ENCODE measurements around the gene KAZN. TPM values are rescaled to one million over a fixed set of nuclear protein-coding genes. Genes with fewer than 3 reads are reported as not detected.

Gene KAZN
- total and polyA plus RNA-seq, 8 donors, result 11.1 to 37.5 (median 30.2) TPM

GRCh38 chr1:14848625-14849024 lies 250.1 kb downstream of the KAZN start:
- Histone ChIP-seq H3K27ac (no peak overlapping the region), H3K4me3 (no peak overlapping the region), H3K36me3 (no peaks in the 10 kb centered on the region), H3K4me1 (no peaks in the 10 kb centered on the region), H3K27me3 (no peaks in the 10 kb centered on the region), H3K9me3 (no peaks in the 10 kb centered on the region)
- ATAC-seq (no peak), DNase-seq (no peak)
- TF ChIP-seq CTCF (IDR thresholded peaks at IDR 0.05), result no peak
- intact Hi-C loops (cut with DNase I), result no loop called here

- Histone ChIP-seq H3K4me1 (no peaks in the 10 kb centered on the region), H3K27ac (no peak overlapping the region), H3K36me3 (no peaks in the 10 kb centered on the region), H3K27me3 (no peaks in the 10 kb centered on the region), H3K9me3 (no peaks in the 10 kb centered on the region), H3K4me3 (no peak overlapping the region)
- intact Hi-C loops (cut with DNase I), result no loop called here
- ATAC-seq, result no peak
- DNase-seq, result no peak
- no peak for TF ChIP-seq CTCF (IDR thresholded peaks at IDR 0.05)
Observed at GRCh38 chr1:14849038-14849437, 250.6 kb downstream of the KAZN start.

- peak in 1 of 4 donors; percentile 33 for DNase-seq
- ATAC-seq, result peak; percentile 74
- TF ChIP-seq CTCF (IDR thresholded peaks at IDR 0.05), result no peak
- intact Hi-C loops (cut with DNase I), result no loop called here
- Histone ChIP-seq H3K27ac (no peak overlapping the region), H3K36me3 (no peaks in the 10 kb centered on the region), H3K4me1 (no peaks in the 10 kb centered on the region), H3K27me3 (no peaks in the 10 kb centered on the region), H3K9me3 (no peaks in the 10 kb centered on the region), H3K4me3 (no peak overlapping the region)
Observed at GRCh38 chr1:14850563-14850962, 252.1 kb downstream of the KAZN start.

- intact Hi-C loops (cut with DNase I), result no loop called here
- no peaks in the 10 kb centered on the region for H3K4me1 ChIP-seq
- ATAC-seq (no peak), DNase-seq (no peak)
- H3K9me3 ChIP-seq, result no peaks in the 10 kb centered on the region
- no peak overlapping the region for H3K4me3 ChIP-seq
- no peak overlapping the region for H3K27ac ChIP-seq
- no peaks in the 10 kb centered on the region for H3K27me3 ChIP-seq
- no peaks in the 10 kb centered on the region for H3K36me3 ChIP-seq
- no peak for TF ChIP-seq CTCF (IDR thresholded peaks at IDR 0.05)
Observed at GRCh38 chr1:14851760-14852159, 253.3 kb downstream of the KAZN start.

GRCh38 chr1:14852291-14852690 lies 253.8 kb downstream of the KAZN start:
- Histone ChIP-seq H3K4me1 (no peaks in the 10 kb centered on the region), H3K27me3 (no peaks in the 10 kb centered on the region), H3K9me3 (no peaks in the 10 kb centered on the region), H3K4me3 (no peak overlapping the region), H3K36me3 (no peaks in the 10 kb centered on the region), H3K27ac (no peak overlapping the region)
- no peak for TF ChIP-seq CTCF (IDR thresholded peaks at IDR 0.05)
- ATAC-seq (no peak), DNase-seq (no peak)
- intact Hi-C loops (cut with DNase I), result no loop called here

Data from left lung (tissue), 10 donors.